Measurements from ENCODE around the gene DST. TPM values are rescaled to one million over a fixed set of nuclear protein-coding genes. Genes with fewer than 3 reads are reported as not detected.

Gene DST
- total and polyA plus RNA-seq, 2 of the 4 experiments (the other 2 are of a cell fraction) = 97.7 to 452 TPM

DNA sequence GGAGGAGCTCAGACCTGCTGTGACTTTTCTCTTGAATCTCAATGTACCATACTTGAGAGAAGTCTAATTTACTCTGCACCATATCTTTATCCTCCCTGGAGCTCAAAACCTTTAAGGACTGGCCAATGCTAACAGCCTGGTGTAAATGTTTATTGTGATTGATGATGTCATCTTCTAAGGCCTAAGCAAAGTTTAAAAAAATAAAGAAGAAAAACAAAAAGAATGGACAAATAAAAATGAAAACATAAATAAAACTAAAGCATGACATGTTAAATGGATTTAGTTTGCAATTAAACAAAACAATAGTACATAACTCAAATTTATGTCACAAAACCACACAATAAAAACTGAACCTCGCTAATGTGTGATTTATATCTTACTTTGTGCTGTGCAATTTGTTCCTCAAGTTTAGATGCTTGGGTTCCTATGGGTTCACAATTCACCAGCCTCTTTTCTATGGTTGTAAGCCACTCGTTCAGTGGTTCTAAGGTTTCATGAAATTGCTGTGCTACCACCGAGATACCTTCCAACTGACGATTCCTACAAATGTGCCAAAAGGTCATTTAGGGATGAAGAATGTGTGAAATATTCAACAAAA is 113.0 kb downstream of the DST start (continued):
- TF ChIP-seq MAZ (IDR thresholded peaks at IDR 0.05; ENCODE audit: borderline replicate concordance, low read depth, low read length) = no peak
- TF ChIP-seq CEBPB (IDR thresholded peaks at IDR 0.05; ENCODE audit: low read depth, low read length) = no peak
- no peak for TF ChIP-seq MAFK (IDR thresholded peaks at IDR 0.05; ENCODE audit: low read depth, low read length)
- TF ChIP-seq FOS (IDR thresholded peaks at IDR 0.05; ENCODE audit: low read depth, low read length) = no peak
- TF ChIP-seq NFE2L2 (IDR thresholded peaks at IDR 0.05; ENCODE audit: low read depth, low read length) = no peak
- TF ChIP-seq CHD1 (IDR thresholded peaks at IDR 0.05; ENCODE audit: low read depth, low read length) = no peak

GRCh38 chr6:56528412-56528841 is 114.3 kb downstream of the DST start:
- ATAC-seq (ENCODE audit: low read depth) = peak; percentile 48
- peak; percentile 100 for DNase-seq
- TF ChIP-seq RAD21 (IDR thresholded peaks at IDR 0.05; ENCODE audit: low read length) (no peak), FOS (IDR thresholded peaks at IDR 0.05; ENCODE audit: low read depth, low read length) (peak; percentile 71), RFX5 (IDR thresholded peaks at IDR 0.05; ENCODE audit: low read depth, low read length) (no peak), MXI1 (IDR thresholded peaks at IDR 0.05; ENCODE audit: borderline replicate concordance, low read depth, low read length) (no peak), USF2 (IDR thresholded peaks at IDR 0.05; ENCODE audit: low read depth, low read length) (no peak), CEBPB (IDR thresholded peaks at IDR 0.05; ENCODE audit: low read depth, low read length) (peak; percentile 71)
- TF ChIP-seq, protein P1, sequence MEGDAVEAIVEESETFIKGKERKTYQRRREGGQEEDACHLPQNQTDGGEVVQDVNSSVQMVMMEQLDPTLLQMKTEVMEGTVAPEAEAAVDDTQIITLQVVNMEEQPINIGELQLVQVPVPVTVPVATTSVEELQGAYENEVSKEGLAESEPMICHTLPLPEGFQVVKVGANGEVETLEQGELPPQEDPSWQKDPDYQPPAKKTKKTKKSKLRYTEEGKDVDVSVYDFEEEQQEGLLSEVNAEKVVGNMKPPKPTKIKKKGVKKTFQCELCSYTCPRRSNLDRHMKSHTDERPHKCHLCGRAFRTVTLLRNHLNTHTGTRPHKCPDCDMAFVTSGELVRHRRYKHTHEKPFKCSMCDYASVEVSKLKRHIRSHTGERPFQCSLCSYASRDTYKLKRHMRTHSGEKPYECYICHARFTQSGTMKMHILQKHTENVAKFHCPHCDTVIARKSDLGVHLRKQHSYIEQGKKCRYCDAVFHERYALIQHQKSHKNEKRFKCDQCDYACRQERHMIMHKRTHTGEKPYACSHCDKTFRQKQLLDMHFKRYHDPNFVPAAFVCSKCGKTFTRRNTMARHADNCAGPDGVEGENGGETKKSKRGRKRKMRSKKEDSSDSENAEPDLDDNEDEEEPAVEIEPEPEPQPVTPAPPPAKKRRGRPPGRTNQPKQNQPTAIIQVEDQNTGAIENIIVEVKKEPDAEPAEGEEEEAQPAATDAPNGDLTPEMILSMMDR (conservative IDR thresholded peaks at IDR 0.05; ENCODE audit: low read depth, low read length) = no peak
- TF ChIP-seq, protein P2, sequence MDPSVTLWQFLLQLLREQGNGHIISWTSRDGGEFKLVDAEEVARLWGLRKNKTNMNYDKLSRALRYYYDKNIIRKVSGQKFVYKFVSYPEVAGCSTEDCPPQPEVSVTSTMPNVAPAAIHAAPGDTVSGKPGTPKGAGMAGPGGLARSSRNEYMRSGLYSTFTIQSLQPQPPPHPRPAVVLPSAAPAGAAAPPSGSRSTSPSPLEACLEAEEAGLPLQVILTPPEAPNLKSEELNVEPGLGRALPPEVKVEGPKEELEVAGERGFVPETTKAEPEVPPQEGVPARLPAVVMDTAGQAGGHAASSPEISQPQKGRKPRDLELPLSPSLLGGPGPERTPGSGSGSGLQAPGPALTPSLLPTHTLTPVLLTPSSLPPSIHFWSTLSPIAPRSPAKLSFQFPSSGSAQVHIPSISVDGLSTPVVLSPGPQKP (IDR thresholded peaks at IDR 0.05; ENCODE audit: borderline replicate concordance, low read depth, low read length) = no peak

More at GRCh38 chr6:56528412-56528841, 114.3 kb downstream of the DST start:
- H3K23ac ChIP-seq (ENCODE audit: low read depth, low read length) = peak overlapping the region; percentile 15; the same call in 1 of the 2 replicates
- peak overlapping the region; percentile 8; the same call in 1 of the 2 replicates for H3K4ac ChIP-seq (ENCODE audit: low read depth, low read length)
- in situ Hi-C loops (cut with MboI; ENCODE audit: low sequenced_read_pairs) = no loop called here
- CTCF ChIA-PET = interaction anchor here (0.7 to 1.0 kb wide), 3 partner anchors 16 to 161 kb away, joined by 3 to 5 read pairs (median 3); no protein-coding TSS in a partner anchor
- H4K20me1 ChIP-seq (ENCODE audit: insufficient read depth, low read length) = peaks cover 6% of the 10 kb centered on the region; the same call in 1 of the 2 replicates
- H2BK20ac ChIP-seq (ENCODE audit: low read depth, low read length) = peak overlapping the region; percentile 47; the same call in 1 of the 2 replicates
- dilution Hi-C loops (cut with HindIII; ENCODE audit: low sequenced_read_pairs, unreplicated experiment) = no loop called here
- H3K27ac ChIP-seq (ENCODE audit: insufficient read depth, low read length) = no peak overlapping the region
- H2AK5ac ChIP-seq (ENCODE audit: low read depth, low read length) = no peak overlapping the region
- no peak overlapping the region for H3K9ac ChIP-seq (ENCODE audit: low read depth, low read length)
- peak overlapping the region in 1 of 2 experiments; percentile 7; a peak in 1 of 4 replicates for H4K8ac ChIP-seq (ENCODE audit: low read depth in 2 of 2, low read length in 2 of 2)
- intact Hi-C loops (cut with micrococcal nuclease) = no loop called here
- no peak overlapping the region for H3K14ac ChIP-seq (replicated peaks; ENCODE audit: low read depth, low read length)
- no peaks in the 10 kb centered on the region for H3K27me3 ChIP-seq (ENCODE audit: control insufficient read depth, insufficient read depth, low read length)
- no peak overlapping the region for H3K4me3 ChIP-seq (ENCODE audit: insufficient read depth, low read depth, low read length)
- H3K4me2 ChIP-seq (ENCODE audit: low read depth, low read length) = peak overlapping the region; percentile 55; the same call in 1 of the 2 replicates
- peaks cover 33% of the 10 kb centered on the region for H3K36me3 ChIP-seq (ENCODE audit: control insufficient read depth, insufficient read depth, low read length)
- WGBS, 2 experiments (ENCODE audit: extremely low coverage in 2 of 2, insufficient read length in 1 of 2) = no CpG with 5 or more reads among the region's 3 CpGs
- peaks cover 14% of the 10 kb centered on the region for H3K9me1 ChIP-seq (ENCODE audit: insufficient read depth, low read length)
- no peak overlapping the region for H4K91ac ChIP-seq (ENCODE audit: insufficient read depth, low read depth, low read length)
- POLR2A ChIA-PET (ENCODE audit: unreplicated experiment) = interaction anchor here (0.6 to 1.0 kb wide), 2 partner anchors 14 to 51 kb away, joined by 3 read pairs; no protein-coding TSS in a partner anchor
- peaks cover 19 to 46% of the 10 kb centered on the region in 2 experiments for H3K79me1 ChIP-seq (ENCODE audit: low read depth in 1 of 2, low read length in 2 of 2)
- H3K9me3 ChIP-seq (ENCODE audit: control insufficient read depth, insufficient read depth, low read length) = no peaks in the 10 kb centered on the region
- no peak overlapping the region for H2AFZ ChIP-seq (replicated peaks; ENCODE audit: low read length, poor library complexity)
- no peak overlapping the region for H2BK15ac ChIP-seq (ENCODE audit: low read depth, low read length)
- H3K56ac ChIP-seq (ENCODE audit: extremely low read depth, insufficient read depth, low read length) = no peak overlapping the region
- peak overlapping the region; percentile 96 for H2BK5ac ChIP-seq (ENCODE audit: low read depth, low read length, poor library complexity, severe bottlenecking)
- H2BK120ac ChIP-seq (ENCODE audit: low read depth, low read length) = peak overlapping the region; percentile 7
- H3K18ac ChIP-seq (ENCODE audit: low read depth, low read length) = peak overlapping the region; percentile 65; the same call in 1 of the 2 replicates
- H2AK9ac ChIP-seq (replicated peaks; ENCODE audit: low read depth, low read length, poor library complexity) = no peak overlapping the region
- peak overlapping the region; percentile 43; the same call in 1 of the 2 replicates for H4K5ac ChIP-seq (ENCODE audit: low read depth, low read length)
- peaks cover 23% of the 10 kb centered on the region for H3K4me1 ChIP-seq (ENCODE audit: control insufficient read depth, insufficient read depth, low read length)
- no TSS peak for BruUV-seq (replicated peaks)
